ENCODE measurements around the gene IL3.

DNA sequence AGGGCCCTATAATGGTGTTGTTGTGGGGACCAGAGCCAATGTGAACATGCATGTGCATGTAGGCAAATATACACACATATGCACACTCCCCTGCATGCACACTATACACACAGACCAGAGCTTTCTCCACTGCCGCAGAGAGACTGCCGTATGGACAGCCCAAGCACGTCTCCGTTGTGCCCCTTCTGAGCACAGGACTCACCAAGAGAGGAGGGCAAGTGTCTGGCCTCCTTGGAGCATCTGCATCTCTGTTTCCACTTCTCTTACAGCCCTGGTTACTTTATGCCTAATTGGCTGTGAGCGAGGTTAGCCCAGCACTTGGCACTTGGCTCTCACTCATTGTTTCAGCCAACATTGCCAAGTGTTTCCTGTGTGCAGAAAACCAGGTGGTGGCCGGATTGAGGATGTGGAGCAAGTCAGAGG is 43.5 kb downstream of the IL3 start:
- TF ChIP-seq, protein P1, sequence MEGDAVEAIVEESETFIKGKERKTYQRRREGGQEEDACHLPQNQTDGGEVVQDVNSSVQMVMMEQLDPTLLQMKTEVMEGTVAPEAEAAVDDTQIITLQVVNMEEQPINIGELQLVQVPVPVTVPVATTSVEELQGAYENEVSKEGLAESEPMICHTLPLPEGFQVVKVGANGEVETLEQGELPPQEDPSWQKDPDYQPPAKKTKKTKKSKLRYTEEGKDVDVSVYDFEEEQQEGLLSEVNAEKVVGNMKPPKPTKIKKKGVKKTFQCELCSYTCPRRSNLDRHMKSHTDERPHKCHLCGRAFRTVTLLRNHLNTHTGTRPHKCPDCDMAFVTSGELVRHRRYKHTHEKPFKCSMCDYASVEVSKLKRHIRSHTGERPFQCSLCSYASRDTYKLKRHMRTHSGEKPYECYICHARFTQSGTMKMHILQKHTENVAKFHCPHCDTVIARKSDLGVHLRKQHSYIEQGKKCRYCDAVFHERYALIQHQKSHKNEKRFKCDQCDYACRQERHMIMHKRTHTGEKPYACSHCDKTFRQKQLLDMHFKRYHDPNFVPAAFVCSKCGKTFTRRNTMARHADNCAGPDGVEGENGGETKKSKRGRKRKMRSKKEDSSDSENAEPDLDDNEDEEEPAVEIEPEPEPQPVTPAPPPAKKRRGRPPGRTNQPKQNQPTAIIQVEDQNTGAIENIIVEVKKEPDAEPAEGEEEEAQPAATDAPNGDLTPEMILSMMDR (IDR thresholded peaks at IDR 0.05; ENCODE audit: insufficient read depth, low read depth, low read length) = no peak
- TF ChIP-seq EZH2 (IDR thresholded peaks at IDR 0.05; ENCODE audit: insufficient read depth, low read length) = no peak
